HCT116 (cell line): ENCODE data around the gene TCEAL2.

Experiments used
- EGR1 ChIP-seq: IDR thresholded peaks from 2 replicates; pipeline ENCODE4 v1.6.1; 2012; ENCODE audit warnings: low read depth
- JUND ChIP-seq: IDR thresholded peaks from 2 replicates; pipeline ENCODE4 v1.6.1; 2012
- POLR2A ChIP-seq: IDR thresholded peaks from 2 replicates; pipeline ENCODE4 v1.7.0; 2011; ENCODE audit warnings: borderline replicate concordance; ENCODE audit not compliant: insufficient read depth, insufficient read length; ENCODE audit errors: extremely low read depth
- POLR2AphosphoS5 ChIP-seq: IDR thresholded peaks from 2 replicates; pipeline ENCODE4 v1.6.1; 2011; ENCODE audit warnings: mild to moderate bottlenecking, low read depth, low read length, moderate library complexity
- SIN3A ChIP-seq: IDR thresholded peaks from 2 replicates; pipeline ENCODE4 v1.6.1; 2012; ENCODE audit warnings: low read depth
- SP1 ChIP-seq: IDR thresholded peaks from 2 replicates; pipeline ENCODE4 v1.6.1; 2012; ENCODE audit warnings: low read depth
- TCF7L2 ChIP-seq: IDR thresholded peaks from 2 replicates; pipeline ENCODE4 v1.7.0; 2011; ENCODE audit warnings: borderline replicate concordance, inconsistent platforms; ENCODE audit not compliant: insufficient read depth, insufficient read length; ENCODE audit errors: extremely low read depth
- YY1 ChIP-seq: IDR thresholded peaks from 2 replicates; pipeline ENCODE4 v1.6.1; 2011; ENCODE audit warnings: low read length, low read depth, moderate library complexity, mild to moderate bottlenecking; ENCODE audit not compliant: insufficient replicate concordance; ENCODE audit errors: extremely low read depth
- TF ChIP-seq, protein P1 (sequence below): IDR thresholded peaks from 2 replicates; pipeline ENCODE4 v1.6.1; 2012
- TF ChIP-seq, protein P2 (sequence below), 3 experiments: fragments of 200-600 bp in 1 of 3; sonication (generic) in 1 of 3; IDR thresholded peaks in 2 of 3; conservative IDR thresholded peaks in 1 of 3; 2 replicates each; pipeline ENCODE4 v1.5.1; 2012 to 2017; ENCODE audit warnings: low read depth in 2 of 3, low read length in 2 of 3, antibody characterized with exemption in 1 of 3, borderline replicate concordance in 1 of 3, control low read depth in 1 of 3, mild to moderate bottlenecking in 1 of 3, mixed read lengths in 1 of 3, mixed run types in 1 of 3, moderate library complexity in 1 of 3; ENCODE audit not compliant: insufficient read depth in 1 of 3

DNA sequence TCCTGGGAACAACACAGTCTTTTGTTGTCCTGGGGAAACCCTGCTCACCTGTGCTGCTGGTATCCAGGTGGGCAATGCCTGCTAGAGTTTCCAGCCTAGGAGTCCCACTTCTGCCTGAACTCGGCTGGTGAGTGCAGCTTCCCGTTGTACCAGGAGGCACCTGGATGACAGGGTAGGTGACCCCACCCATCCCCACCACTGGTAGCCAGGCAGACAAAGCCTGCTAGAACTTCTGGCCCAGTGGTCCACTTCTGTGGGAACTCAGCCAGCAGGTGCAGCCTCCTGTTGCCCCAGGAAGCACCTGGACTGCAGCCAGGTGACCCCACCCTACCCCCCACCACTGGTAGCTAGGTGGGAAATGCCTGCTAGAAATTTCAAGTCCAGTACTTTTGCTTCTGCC lies 9.7 kb upstream of the TCEAL2 start:
- TF ChIP-seq POLR2AphosphoS5 (no peak), POLR2A (no peak), YY1 (no peak), TCF7L2 (no peak), SIN3A (no peak), JUND (no peak), EGR1 (no peak), SP1 (no peak)
- TF ChIP-seq, protein P1, sequence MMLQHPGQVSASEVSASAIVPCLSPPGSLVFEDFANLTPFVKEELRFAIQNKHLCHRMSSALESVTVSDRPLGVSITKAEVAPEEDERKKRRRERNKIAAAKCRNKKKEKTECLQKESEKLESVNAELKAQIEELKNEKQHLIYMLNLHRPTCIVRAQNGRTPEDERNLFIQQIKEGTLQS: no peak
- TF ChIP-seq, protein P2, sequence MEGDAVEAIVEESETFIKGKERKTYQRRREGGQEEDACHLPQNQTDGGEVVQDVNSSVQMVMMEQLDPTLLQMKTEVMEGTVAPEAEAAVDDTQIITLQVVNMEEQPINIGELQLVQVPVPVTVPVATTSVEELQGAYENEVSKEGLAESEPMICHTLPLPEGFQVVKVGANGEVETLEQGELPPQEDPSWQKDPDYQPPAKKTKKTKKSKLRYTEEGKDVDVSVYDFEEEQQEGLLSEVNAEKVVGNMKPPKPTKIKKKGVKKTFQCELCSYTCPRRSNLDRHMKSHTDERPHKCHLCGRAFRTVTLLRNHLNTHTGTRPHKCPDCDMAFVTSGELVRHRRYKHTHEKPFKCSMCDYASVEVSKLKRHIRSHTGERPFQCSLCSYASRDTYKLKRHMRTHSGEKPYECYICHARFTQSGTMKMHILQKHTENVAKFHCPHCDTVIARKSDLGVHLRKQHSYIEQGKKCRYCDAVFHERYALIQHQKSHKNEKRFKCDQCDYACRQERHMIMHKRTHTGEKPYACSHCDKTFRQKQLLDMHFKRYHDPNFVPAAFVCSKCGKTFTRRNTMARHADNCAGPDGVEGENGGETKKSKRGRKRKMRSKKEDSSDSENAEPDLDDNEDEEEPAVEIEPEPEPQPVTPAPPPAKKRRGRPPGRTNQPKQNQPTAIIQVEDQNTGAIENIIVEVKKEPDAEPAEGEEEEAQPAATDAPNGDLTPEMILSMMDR (IDR thresholded peaks at IDR 0.05 in 2 of 3, conservative IDR thresholded peaks at IDR 0.05 in 1 of 3; ENCODE audit: borderline replicate concordance in 1 of 3, insufficient read depth in 1 of 3, low read depth in 2 of 3, low read length in 2 of 3): no peak
